GM18909 (cell line): ENCODE results near the gene NTN4.
"Not testable (repeated sequence)": the region's sequence is repeated elsewhere in the genome, so short reads cannot be mapped to it uniquely, and the experiment has no call there.

Experiments
- ATAC-seq: cut with Tn5 transposase; IDR thresholded peaks from one replicate; pipeline ENCODE4 v1.9.1; 2021; ENCODE audit warnings: mild to moderate bottlenecking; ENCODE audit not compliant: unreplicated experiment, poor library complexity

Gene NTN4

DNA sequence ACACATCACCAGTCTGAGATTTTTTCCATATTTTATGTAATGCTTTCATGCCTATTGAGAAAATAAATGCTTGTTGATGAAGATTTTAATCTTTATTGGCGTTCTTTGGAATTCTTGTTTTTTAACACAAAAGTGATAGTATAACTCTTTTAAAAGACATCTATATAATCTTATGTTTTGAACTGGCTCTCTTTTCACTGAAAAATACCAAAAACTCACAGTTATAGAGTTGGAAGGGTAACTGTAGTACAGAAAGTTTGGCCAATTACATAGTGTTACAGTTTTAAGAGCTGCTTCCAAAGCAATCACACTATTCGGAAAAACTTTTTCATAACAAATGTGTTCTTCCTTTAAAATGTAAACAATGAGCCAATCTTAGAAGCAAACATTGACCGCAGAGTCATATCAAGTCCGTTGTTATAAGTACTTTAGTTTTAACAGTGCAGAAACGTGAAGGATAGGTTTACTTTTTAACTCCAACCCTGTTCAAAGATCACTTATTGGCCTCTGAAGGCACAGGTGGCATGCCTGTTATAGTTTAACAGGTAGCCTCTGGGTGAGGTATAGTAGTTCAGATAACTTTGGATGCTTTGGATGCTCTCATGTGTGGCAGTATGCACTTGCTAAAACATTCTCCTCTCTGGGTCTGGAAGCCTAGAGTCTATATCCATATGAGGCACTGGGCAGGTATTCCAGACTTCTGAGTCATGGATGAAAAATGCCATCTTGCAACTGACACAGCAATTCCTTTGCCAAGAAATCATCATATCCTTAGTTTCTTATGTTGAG, 12.1 kb upstream of the NTN4 start:
- ATAC-seq: no peak

DNA sequence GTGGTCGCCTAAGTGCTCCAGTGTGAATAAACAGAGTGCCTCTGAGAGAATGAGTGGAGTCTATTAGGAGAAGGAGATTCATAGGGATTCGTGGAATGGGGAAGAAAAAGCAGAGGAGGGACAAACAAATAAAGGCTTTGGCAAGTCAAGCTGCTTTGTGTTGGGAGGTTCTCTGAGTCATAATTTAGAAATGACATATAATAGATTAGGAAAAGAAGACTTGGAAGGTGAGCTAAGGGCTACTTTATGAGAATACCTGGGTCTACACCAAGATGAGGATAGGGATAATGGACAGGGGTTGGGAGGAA, 6.4 kb upstream of the NTN4 start:
- ATAC-seq: no peak

DNA sequence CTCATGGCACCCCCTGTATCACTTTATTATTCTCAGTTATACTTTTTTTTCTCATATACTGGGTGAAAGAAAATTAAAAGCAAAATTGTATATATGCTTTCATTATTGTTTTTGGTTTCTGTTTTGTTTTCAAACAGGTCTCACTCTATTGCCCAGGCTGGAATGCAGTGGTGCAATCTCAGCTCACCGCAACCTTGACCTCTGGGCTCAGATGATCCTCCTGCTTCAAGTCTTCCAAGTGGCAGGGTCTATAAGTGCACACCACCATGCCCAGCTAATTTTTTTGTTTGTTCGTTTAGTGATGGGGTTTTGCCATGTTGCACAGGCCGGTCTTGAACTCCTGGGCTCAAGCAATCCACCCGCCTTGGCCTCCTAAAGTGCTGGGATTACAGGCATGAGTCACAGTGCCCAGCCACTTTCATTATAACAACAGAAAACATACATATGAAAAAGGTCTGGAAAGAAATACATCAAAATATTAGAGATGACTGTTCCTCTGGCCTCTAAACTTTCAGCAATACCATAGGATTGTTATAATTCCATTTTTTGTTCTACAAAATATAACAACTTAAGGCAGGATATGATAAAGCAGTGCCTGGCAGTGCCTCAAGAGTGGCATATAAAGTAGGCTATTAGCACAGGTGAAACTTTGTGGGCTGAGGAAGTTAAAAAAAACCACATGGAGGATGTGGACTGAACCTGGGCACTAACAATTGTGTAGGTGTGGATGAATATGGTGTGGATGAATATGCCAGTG, 5.8 kb upstream of the NTN4 start:
- no peak for ATAC-seq

DNA sequence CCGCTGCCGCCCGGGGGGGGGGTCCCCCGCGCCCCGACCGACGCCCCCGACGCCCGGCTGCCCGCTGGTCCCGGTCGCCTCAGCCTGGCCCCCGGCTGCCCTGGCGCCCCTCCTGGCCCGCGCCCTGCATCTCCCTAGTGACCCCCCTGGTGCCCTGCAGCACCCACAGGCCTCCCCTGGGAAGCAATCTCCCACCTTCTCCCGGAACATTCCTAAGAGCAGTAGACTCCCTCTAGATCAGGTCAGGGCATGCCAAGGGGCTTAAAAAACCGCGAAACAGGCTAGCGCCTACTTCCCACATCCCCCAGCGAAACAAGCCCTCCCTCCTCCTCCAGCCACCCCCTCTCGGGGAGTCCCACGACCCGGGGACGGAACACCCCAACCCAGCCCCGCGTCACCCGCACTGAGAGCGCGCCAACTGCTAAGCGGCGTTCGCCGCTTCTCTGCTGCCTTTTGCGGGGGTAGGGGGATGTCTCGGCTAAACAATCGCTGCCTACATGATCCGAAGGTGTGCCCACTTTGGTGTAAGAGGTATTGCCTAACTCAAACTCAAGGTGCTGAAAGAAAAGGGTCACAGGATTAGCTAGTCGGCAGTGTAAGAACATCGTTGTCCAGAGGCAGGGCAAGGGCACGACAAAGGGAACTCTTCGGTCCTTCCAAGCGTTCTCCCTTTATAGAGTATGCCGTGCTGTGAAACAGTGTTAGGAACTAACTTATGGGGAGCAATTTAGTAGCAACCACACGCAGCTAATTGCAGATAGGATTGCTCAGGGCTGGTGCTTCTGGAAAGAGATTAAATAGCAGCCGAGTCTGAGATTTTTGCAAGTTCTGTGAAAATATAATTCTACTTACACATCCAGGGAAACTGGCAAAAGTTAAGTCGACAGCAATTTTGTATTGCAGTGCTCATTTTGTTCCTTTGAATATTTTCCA, 619 bp upstream of the NTN4 start:
- ATAC-seq: no peak

DNA sequence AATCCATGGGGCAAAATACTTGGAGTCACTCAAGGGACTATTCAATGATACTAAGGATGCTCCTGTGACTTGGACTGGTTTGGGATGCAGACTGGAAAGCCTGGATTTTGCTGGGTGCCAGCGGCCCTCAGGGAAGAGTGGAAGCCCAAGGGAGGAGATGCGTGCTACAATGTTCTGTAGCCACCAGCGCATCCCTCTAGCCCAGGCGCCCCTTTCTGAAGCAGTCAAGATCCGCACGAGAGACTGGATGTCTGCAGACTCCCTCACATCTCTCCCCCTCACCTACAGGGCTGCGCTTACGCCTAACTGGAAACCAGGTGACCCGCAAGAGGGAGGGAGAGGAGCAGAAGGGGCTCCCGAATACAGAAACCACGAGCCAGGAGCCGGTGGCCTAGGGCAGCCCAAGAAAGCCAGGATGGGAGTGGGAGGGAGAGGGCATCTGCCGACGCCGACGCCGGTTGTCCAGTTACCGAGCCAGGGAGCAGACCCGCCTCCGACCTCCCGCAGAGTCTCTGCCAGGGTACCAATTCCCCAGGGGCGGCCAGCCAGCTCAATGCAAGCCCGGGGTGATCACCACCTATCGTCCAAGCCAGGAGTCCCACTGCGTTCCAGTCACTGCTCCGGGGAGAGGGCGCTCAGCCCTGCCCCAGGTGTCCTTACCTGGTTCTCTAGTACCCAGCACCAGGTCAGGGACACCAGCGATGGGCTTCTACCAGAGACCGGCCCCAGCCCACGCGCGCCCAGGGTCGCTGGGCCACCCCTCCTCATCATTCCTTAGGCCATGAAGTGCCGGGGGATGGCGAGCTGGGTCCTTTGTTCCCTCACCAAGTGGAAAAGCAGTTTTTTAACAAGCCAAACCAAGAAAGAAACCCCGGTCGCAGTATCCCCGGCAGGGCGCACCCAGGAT, 1.2 kb downstream of the NTN4 start:
- no peak for ATAC-seq

DNA sequence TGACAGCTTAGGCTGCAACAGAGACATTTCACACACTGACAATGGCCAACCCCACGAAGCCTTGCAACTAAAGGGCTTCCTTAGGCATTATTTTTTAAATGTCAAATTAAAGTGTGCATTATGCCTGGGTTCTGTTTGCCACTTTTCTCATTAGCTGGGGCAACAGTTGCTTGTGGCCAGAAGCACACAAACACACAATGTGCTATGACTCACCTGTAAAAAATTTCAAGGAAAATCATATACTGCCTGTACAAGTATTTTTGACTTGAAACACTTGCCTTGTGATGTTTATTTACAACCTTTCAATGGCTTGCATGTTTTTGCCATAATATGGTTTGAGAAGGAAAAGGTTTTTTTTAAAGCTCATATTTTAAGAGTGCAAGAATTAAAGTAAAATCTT, 1.9 kb downstream of the NTN4 start:
- ATAC-seq: no peak

DNA sequence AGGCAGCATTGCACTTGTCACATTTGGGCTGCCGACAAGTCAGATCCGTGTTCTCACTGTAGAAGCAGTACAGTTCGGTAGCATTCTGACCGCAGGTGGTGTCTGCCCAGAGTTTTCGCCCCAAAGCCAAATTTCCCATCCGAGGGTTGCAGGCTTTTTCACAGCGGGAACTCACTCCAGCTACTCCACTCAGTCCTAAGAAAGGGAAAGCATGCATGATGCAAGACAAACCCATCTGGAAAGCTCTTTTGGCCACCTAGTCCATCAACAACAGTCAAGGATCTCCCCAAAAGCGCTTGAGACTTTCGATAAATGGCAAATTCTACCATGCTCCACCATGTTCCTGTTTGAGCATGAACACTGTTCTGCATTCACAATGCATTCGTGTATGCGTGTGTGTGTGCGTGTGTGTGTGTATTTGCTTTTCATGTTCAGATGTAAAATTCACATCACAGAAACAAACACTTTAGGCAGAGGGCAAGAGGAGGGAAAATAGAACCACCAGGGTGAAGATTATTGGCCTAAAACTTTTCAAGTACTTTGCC, 3.2 kb downstream of the NTN4 start:
- ATAC-seq: no peak

DNA sequence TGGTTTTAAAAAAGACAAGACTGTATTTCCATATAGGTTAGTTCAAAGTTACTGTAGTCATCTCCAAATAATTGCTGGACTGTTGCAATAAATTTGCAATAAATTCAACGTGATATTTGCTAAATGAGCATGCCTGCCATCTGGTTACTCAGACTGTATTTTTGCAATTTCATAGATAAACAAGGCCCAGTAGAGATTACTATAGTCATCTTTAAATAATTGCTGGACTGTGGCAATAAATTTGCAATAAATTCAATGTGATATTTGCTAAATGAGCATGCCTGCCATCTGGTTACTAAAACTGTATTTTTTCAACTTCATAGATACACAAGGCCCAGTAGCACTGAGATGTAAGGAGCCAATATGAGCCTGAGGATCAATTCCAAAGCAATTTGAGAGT, 5.6 kb downstream of the NTN4 start:
- ATAC-seq: no peak

DNA sequence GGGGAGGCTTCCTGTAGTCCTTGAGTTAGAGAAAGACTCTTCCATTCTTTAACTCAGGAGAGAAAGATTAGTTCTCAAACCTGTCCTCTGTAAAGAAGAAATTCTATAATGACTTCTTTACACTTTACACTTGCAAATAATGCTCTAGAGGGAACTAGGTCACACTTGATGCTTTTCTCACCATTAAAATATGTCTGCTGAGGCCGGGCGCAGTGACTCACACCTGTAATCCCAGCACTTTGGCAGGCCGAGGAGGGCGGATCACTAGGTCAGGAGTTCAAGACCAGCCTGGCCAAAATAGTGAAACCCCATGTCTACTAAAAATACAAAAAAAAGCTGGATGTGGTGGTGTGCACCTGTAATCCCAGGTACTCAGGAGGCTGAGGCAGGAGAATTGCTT, 6.3 kb downstream of the NTN4 start:
- no peak for ATAC-seq

DNA sequence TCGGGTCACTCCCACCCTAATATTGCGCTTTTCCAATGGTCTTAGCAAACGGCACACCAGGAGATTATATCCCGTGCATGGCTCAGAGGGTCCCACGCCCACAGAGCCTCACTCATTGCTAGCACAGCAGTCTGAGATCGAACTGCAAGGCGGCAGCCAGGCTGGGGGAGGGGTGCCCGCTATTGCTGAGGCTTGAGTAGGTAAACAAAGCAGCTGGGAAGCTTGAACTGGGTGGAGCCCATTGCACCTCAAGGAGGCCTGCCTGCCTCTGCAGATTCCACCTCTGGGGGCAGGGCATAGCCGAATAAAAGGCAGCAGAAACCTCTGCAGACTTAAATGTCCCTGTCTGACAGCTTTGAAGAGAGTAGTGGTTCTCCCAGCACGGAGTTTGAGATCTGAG, 15.1 kb downstream of the NTN4 start:
- ATAC-seq: not testable (repeated sequence)

DNA sequence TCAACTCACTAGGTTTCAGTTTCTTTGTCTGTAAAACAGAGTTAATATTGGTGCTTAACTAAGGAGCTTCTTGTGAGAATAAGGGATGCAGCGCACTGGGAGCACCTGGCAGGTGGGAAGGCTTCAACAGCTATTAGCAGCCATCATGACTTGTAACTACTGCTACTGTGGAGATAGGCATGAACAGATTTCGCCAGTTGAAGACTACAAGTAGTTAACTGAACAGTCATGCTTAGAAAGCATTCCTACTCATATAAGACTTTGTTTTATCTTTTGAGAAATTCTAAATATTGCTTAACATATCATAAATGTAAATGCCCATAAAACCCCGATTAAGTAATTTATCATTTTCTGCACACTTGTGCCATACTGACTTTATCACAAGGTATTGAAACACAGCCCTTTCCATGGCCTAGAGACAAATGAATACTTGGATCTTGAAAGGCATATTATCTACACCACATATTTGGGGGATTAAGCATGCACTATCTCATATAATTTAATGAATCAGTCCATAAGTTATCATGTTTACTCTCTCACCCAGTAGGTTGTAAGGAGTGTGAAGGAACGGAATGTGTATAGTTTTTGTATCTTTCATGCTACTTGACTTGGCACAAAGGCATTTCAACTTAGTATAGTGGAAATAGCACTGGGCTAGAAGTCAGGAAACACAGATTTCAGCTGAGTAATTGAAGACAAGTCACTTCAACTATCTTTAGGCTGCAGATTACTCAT, 16.1 kb downstream of the NTN4 start:
- no peak for ATAC-seq

DNA sequence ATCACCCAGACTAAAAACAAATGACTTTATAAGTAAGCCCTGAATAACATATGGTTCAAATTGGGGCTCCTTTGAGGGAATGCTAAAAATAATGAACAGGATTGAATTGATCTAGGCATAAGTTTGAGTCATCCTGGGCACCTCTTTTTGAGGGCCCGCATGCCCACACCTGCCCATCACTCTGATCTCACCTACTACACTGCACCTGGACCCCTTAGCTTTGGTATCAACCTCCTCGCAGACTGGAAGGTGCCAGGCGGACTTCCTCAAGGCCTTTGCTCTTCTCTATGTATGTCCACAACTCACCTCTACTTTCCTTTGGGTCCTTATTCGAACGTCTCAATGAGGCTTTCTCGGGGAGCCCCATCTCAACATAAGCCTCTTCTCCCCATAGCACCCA, 17.2 kb downstream of the NTN4 start:
- ATAC-seq: no peak

DNA sequence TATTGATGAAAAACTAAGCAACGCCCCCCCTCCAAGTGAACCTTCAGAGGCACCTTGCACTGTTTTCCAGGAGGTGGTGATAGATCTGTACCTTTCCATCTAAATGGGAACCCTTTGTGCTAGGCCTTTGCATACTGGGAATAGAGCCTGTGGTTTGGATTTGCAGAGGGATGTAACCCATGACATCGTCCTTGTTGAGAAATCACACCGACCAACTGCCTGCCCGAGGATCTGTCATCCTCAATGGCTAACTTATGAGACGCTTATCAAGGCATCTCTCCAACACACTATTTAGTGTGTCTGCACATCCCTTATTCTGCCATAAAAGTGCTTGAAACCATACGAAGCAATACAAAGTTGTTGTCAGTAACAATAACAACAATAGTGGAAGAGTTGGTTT, 22.9 kb downstream of the NTN4 start:
- ATAC-seq: no peak

DNA sequence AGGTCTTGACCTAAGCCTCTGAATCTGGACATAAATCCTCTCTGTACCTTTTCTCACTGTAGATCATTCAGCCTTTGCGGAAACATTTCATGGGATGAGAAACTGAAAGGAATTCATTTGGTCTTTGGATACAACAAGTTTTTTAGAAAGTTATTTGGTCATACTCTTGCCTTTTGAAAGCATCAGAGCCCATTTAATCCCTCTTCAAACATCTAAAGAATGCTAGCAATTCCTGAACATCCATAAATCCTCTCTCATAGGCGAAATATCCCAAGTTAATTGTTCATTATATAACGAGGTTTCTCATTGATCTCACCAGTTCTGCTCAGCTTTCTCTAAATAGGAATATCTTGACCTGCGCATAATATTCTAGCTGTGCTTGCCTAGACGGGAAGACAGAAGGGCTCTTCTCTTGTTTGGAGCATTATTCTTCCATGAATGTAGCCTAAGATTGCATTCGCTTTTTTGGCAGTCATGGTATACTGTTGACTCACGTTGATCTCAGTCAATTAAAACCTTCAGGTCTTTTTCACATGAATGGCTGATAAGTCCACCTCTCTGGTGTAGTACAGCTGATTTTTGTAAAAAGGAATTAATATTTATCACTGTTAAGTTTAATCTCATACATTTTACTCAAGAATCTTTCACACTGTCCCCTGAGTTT, 24.1 kb downstream of the NTN4 start:
- ATAC-seq: no peak

DNA sequence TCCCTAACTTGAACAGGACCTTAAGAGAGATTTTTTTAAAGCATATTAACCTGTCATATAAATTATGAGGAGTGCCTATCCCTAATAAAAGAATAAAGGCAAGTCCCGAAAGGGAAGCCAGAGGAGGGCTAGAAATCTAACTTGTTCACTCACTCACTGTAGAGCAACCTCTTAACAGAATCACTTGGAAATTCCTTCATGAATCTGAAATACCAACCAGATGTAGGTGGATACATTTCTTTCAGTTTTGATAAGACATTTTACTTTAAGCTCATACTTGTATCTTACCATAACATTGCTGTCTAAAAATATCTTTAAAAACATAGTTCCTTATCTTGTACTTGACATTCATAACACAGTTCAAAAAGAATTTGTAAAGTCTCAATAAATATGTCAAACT, 25.7 kb downstream of the NTN4 start:
- no peak for ATAC-seq

DNA sequence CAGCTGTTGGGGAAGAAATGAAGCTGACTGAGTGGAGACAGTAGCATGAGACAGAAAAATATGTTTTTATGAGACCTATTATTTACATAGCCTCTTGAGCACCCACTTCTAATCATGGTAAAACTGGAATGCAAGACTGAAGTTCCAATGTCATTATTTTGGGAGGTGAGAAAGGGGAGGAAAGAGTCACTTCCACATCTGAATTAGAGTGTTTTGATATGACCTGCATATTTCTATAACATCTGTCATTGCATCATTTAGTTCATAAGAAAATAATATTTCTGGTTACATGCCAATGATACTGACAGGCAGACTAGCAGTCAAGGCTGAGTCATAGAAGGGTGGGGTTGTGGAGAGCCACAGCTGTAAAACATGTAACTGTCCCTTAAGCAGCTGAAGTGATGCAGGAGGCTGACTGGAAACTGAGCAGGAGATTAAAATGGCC, 26.7 kb downstream of the NTN4 start:
- ATAC-seq: no peak

DNA sequence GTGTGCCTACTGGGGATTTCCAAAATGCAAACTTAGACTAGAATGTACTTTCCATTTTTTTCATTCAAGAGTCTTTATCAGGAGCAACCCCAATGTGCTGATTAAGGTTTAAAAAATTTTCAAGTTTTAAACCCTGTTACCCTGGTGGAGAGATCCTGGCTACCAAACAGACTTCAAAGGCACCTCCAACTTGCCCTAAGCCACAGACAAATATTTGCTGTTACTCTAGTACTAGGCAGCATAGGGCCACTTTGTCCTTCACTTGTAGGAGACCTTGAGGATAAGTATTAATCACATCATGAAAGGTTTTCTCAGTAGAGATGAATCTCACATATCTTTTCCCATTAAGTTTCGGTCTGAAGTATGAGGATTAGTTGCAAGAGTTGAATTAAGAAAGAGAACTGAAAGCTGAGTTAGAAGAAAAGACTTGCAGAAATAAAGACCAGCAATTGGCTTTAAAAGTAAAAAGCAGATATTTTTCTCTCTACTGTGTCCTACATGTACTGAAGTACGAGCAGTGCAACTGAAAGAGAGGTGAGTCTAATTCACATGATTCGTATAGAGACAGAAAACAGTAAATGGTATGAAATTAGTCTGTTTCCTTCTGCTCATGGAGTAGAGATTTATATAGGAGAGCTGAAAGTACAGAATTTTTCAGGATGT, 28.3 kb downstream of the NTN4 start:
- ATAC-seq: no peak

DNA sequence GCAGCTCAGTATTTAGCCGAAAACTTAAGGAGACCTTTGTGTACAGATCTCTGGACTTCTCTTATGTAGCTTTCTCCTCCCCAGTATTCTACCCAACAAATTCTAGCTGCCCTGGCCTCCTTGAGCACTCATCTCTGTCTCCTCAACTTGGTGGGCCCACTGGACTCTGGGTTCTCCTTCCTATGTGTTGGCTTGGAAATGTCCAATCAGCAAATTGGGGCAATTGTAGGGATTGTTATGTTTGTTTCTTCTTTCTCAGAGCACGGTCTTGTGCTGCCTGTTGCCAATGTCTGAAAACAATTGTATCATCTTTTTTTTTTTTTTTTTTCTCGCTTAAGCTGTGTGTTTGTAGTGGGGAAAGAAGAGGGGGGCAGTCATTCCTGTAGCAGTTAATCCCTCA, 30.2 kb downstream of the NTN4 start:
- no peak for ATAC-seq
